ENCODE measurements around the gene AADAC.
"Not testable (repeated sequence)": the region's sequence is repeated elsewhere in the genome, so short reads cannot be mapped to it uniquely, and the experiment has no call there.

The AADAC gene

GRCh38 chr3:151787626-151788025 is 26.3 kb upstream of the AADAC start:
- Histone ChIP-seq H3K4me3 (IDR thresholded peaks at IDR 0.05; ENCODE audit: insufficient read depth, low read depth, low read length) (no peak overlapping the region), H2AFZ (ENCODE audit: low read depth) (no peak overlapping the region), H3K27me3 (ENCODE audit: insufficient read depth, low read depth) (no peaks in the 10 kb centered on the region)

GRCh38 chr3:151788401-151788800 is 25.5 kb upstream of the AADAC start:
- Histone ChIP-seq H3K79me2 (ENCODE audit: insufficient read depth, low read depth) (no peaks in the 10 kb centered on the region), H3K27ac (no peak overlapping the region), H3K4me1 (ENCODE audit: low read depth, poor library complexity, severe bottlenecking) (no peaks in the 10 kb centered on the region), H3K4me2 (no peak overlapping the region), H3K4me3 (IDR thresholded peaks at IDR 0.05; ENCODE audit: insufficient read depth, low read depth, low read length) (no peak overlapping the region), H3K9ac (no peak overlapping the region), H4K20me1 (ENCODE audit: insufficient read depth) (no peaks in the 10 kb centered on the region), H3K27me3 (ENCODE audit: insufficient read depth, low read depth) (no peaks in the 10 kb centered on the region), H2AFZ (ENCODE audit: low read depth) (no peak overlapping the region), H3K36me3 (ENCODE audit: insufficient read depth) (no peaks in the 10 kb centered on the region)
- TF ChIP-seq CTCF (conservative IDR thresholded peaks at IDR 0.05; ENCODE audit: low read depth, low read length) = no peak

More at GRCh38 chr3:151787626-151788025, 26.3 kb upstream of the AADAC start:
- no peaks in the 10 kb centered on the region for H3K36me3 ChIP-seq (ENCODE audit: insufficient read depth)
- no peak overlapping the region for H3K4me2 ChIP-seq
- H3K9ac ChIP-seq = no peak overlapping the region
- no peaks in the 10 kb centered on the region for H3K79me2 ChIP-seq (ENCODE audit: insufficient read depth, low read depth)
- no peak overlapping the region for H3K27ac ChIP-seq
- H4K20me1 ChIP-seq (ENCODE audit: insufficient read depth) = no peaks in the 10 kb centered on the region
- no peaks in the 10 kb centered on the region for H3K4me1 ChIP-seq (ENCODE audit: low read depth, poor library complexity, severe bottlenecking)
- no peak for TF ChIP-seq CTCF (conservative IDR thresholded peaks at IDR 0.05; ENCODE audit: low read depth, low read length)

- Histone ChIP-seq H3K36me3 (ENCODE audit: insufficient read depth) (no peaks in the 10 kb centered on the region), H3K4me1 (ENCODE audit: low read depth, poor library complexity, severe bottlenecking) (no peaks in the 10 kb centered on the region), H3K79me2 (ENCODE audit: insufficient read depth, low read depth) (no peaks in the 10 kb centered on the region), H3K27me3 (ENCODE audit: insufficient read depth, low read depth) (no peaks in the 10 kb centered on the region), H3K9ac (no peak overlapping the region), H3K4me3 (IDR thresholded peaks at IDR 0.05; ENCODE audit: insufficient read depth, low read depth, low read length) (no peak overlapping the region), H2AFZ (ENCODE audit: low read depth) (no peak overlapping the region), H4K20me1 (ENCODE audit: insufficient read depth) (no peaks in the 10 kb centered on the region), H3K27ac (no peak overlapping the region), H3K4me2 (no peak overlapping the region)
- no peak for TF ChIP-seq CTCF (conservative IDR thresholded peaks at IDR 0.05; ENCODE audit: low read depth, low read length)
These were observed 24.0 kb upstream of the AADAC start for GRCh38 chr3:151789853-151790463.

GRCh38 chr3:151790763-151791162 is 23.2 kb upstream of the AADAC start:
- not testable (repeated sequence) for H3K27me3 ChIP-seq (ENCODE audit: insufficient read depth, low read depth); H4K20me1 ChIP-seq (ENCODE audit: insufficient read depth); H3K27ac ChIP-seq; H2AFZ ChIP-seq (ENCODE audit: low read depth); H3K36me3 ChIP-seq (ENCODE audit: insufficient read depth); H3K79me2 ChIP-seq (ENCODE audit: insufficient read depth, low read depth); H3K4me1 ChIP-seq (ENCODE audit: low read depth, poor library complexity, severe bottlenecking); H3K4me3 ChIP-seq (IDR thresholded peaks at IDR 0.05; ENCODE audit: insufficient read depth, low read depth, low read length); H3K4me2 ChIP-seq; H3K9ac ChIP-seq

GRCh38 chr3:151792411-151792810 is 21.5 kb upstream of the AADAC start:
- H4K20me1 ChIP-seq (ENCODE audit: insufficient read depth) = no peaks in the 10 kb centered on the region
- no peak overlapping the region for H3K4me2 ChIP-seq
- no peaks in the 10 kb centered on the region for H3K36me3 ChIP-seq (ENCODE audit: insufficient read depth)
- H3K9ac ChIP-seq = no peak overlapping the region
- no peak overlapping the region for H3K4me3 ChIP-seq (IDR thresholded peaks at IDR 0.05; ENCODE audit: insufficient read depth, low read depth, low read length)
- no peak overlapping the region for H2AFZ ChIP-seq (ENCODE audit: low read depth)
- H3K4me1 ChIP-seq (ENCODE audit: low read depth, poor library complexity, severe bottlenecking) = no peaks in the 10 kb centered on the region
- H3K79me2 ChIP-seq (ENCODE audit: insufficient read depth, low read depth) = no peaks in the 10 kb centered on the region
- H3K27me3 ChIP-seq (ENCODE audit: insufficient read depth, low read depth) = no peaks in the 10 kb centered on the region
- TF ChIP-seq CTCF (conservative IDR thresholded peaks at IDR 0.05; ENCODE audit: low read depth, low read length) = no peak
- H3K27ac ChIP-seq = no peak overlapping the region
